ENCODE results near the gene SZT2. TPM values are rescaled to one million over a fixed set of nuclear protein-coding genes. Genes with fewer than 3 reads are reported as not detected.
"Not testable (repeated sequence)": the region's sequence is repeated elsewhere in the genome, so short reads cannot be mapped to it uniquely, and the experiment has no call there.

Gene SZT2
- total RNA-seq, 3 donors from 2014 or later (not counting 1 experiment from before 2014, with no cell fraction given), result 103 to 128 (median 123) TPM

- Histone ChIP-seq H3K27me3 (ENCODE audit: control insufficient read depth, insufficient read depth, low read length) (no peaks in the 10 kb centered on the region), H3K4me1 (ENCODE audit: control insufficient read depth, insufficient read depth, low read length) (peaks cover 32% of the 10 kb centered on the region), H3K9me3 (ENCODE audit: control insufficient read depth, insufficient read depth, low read length) (no peaks in the 10 kb centered on the region), H3K27ac (ENCODE audit: low read length) (peak overlapping the region; percentile 80), H3K4me3 (ENCODE audit: low read length) (peak overlapping the region; percentile 88), H3K36me3 (ENCODE audit: control insufficient read depth, insufficient read depth, low read length) (peaks cover 31% of the 10 kb centered on the region)
- peak; percentile 42 to 63 (median 55) for ATAC-seq
- TF ChIP-seq, protein P1, sequence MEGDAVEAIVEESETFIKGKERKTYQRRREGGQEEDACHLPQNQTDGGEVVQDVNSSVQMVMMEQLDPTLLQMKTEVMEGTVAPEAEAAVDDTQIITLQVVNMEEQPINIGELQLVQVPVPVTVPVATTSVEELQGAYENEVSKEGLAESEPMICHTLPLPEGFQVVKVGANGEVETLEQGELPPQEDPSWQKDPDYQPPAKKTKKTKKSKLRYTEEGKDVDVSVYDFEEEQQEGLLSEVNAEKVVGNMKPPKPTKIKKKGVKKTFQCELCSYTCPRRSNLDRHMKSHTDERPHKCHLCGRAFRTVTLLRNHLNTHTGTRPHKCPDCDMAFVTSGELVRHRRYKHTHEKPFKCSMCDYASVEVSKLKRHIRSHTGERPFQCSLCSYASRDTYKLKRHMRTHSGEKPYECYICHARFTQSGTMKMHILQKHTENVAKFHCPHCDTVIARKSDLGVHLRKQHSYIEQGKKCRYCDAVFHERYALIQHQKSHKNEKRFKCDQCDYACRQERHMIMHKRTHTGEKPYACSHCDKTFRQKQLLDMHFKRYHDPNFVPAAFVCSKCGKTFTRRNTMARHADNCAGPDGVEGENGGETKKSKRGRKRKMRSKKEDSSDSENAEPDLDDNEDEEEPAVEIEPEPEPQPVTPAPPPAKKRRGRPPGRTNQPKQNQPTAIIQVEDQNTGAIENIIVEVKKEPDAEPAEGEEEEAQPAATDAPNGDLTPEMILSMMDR (IDR thresholded peaks at IDR 0.05), result no peak
- Mint-ChIP-seq H3K9me3 (no peaks in the 10 kb centered on the region), H3K36me3 (no peaks in the 10 kb centered on the region), H3K27ac (peak overlapping the region; percentile 90 to 94), H3K4me1 (peaks cover 35 to 53% of the 10 kb centered on the region in 2 donors), H3K27me3 (ENCODE audit: low read depth in 2 of 2) (no peaks in the 10 kb centered on the region), H3K4me3 (peak overlapping the region; percentile 96)
- under 1% methylated on average over 48 of the region's 48 CpGs for WGBS (ENCODE audit: insufficient coverage)
- intact Hi-C loops (cut with micrococcal nuclease), result loop anchor here (1.0 kb wide), 1 partner anchor 22 kb away; the partner anchor contains the start of genes MED8 and SZT2
- peak; percentile 34 to 62 for DNase-seq
Measured at GRCh38 chr1:43367026-43367903, 22.4 kb upstream of the SZT2 start.

DNA sequence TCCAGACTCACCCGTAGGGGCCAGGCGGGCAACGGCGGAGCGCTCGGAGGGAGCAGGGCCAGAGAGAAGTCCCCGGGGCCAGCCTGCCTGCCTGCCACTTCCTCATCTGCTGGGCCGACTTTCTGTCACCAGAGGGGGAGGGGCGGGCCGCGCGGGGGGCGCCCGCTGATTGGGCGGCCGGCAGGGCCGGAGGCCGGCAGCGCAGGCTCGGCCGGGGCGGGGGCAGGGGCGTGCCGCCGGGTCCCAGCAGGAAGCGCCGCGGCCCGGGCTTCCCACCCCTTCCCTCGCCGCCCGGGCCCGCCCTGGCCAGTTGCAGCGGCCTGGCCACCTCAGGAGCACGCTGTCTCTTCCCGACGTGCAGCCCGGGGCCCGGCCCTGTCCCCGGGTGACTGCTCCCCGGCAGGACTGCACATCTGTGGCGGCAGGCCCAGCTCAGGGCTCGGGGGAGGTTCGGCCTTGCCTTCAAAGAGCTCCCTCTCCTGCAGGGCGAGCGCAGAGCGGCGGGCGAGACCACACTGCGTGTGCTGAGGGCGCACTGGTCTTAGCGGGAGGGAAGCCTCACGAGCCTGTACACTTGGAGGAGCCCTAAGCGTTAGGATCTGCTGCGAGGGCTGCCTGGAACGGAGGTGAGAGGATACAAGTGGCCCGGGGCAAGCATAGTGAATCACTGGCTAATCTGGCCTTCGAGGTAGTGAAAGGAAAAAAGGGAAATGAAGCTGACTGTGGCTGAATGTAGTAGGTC lies 21.6 kb upstream of the SZT2 start, which contains the start of gene ELOVL1:
Gene ELOVL1, minus strand, starts transcription at position 108 of the 742 bp plus-strand sequence. CDS start 2,402 bp downstream, outside the sequence.
- Histone ChIP-seq H3K9me3 (ENCODE audit: control insufficient read depth, insufficient read depth, low read length) (no peaks in the 10 kb centered on the region), H3K4me3 (ENCODE audit: low read length) (peak within 1 kb of the TSS; percentile 88), H3K27ac (ENCODE audit: low read length) (peak within 1 kb of the TSS; percentile 80), H3K27me3 (ENCODE audit: control insufficient read depth, insufficient read depth, low read length) (no peaks in the 10 kb centered on the region), H3K4me1 (ENCODE audit: control insufficient read depth, insufficient read depth, low read length) (peaks cover 32% of the 10 kb centered on the region), H3K36me3 (ENCODE audit: control insufficient read depth, insufficient read depth, low read length) (peaks cover 25% of the 10 kb centered on the region)
- Mint-ChIP-seq H3K4me1 (peaks cover 35 to 53% of the 10 kb centered on the region in 2 donors), H3K9me3 (no peaks in the 10 kb centered on the region), H3K36me3 (no peaks in the 10 kb centered on the region), H3K27me3 (ENCODE audit: low read depth in 2 of 2) (no peaks in the 10 kb centered on the region), H3K4me3 (peak within 1 kb of the TSS; percentile 96), H3K27ac (peak within 1 kb of the TSS; percentile 90 to 94)
- intact Hi-C loops (cut with micrococcal nuclease), result loop anchor here (1.0 kb wide), 2 partner anchors 10 to 21 kb away; partner anchors contain the start of genes CDC20, MED8 and SZT2
- TF ChIP-seq, protein P1 (IDR thresholded peaks at IDR 0.05), result no peak
- under 1% methylated on average over 58 of the region's 58 CpGs for WGBS (ENCODE audit: insufficient coverage)
- ATAC-seq, result peak; percentile 87 to 95 (median 90)
- peak; percentile 85 to 87 for DNase-seq

- peaks cover 30% of the 10 kb centered on the region for H3K4me1 ChIP-seq (ENCODE audit: control insufficient read depth, insufficient read depth, low read length)
- H3K27ac Mint-ChIP-seq, result peak overlapping the region; percentile 90 to 94
- no peaks in the 10 kb centered on the region for H3K27me3 Mint-ChIP-seq (ENCODE audit: low read depth in 2 of 2)
- no peaks in the 10 kb centered on the region for H3K9me3 Mint-ChIP-seq
- H3K4me3 Mint-ChIP-seq, result peak overlapping the region; percentile 96
- H3K36me3 ChIP-seq (ENCODE audit: control insufficient read depth, insufficient read depth, low read length), result peaks cover 19% of the 10 kb centered on the region
- intact Hi-C loops (cut with micrococcal nuclease), result loop anchor here (1.0 kb wide), 1 partner anchor 10 kb away; the partner anchor contains the start of gene CDC20
- H3K4me3 ChIP-seq (ENCODE audit: low read length), result peak overlapping the region; percentile 88
- TF ChIP-seq, protein P1 (IDR thresholded peaks at IDR 0.05), result no peak
- no peaks in the 10 kb centered on the region for H3K36me3 Mint-ChIP-seq
- ATAC-seq (no peak), DNase-seq (no peak)
- 7% methylated on average over 5 of the region's 6 CpGs for WGBS (ENCODE audit: insufficient coverage)
- H3K27ac ChIP-seq (ENCODE audit: low read length), result peak overlapping the region; percentile 79
- no peaks in the 10 kb centered on the region for H3K9me3 ChIP-seq (ENCODE audit: control insufficient read depth, insufficient read depth, low read length)
- H3K4me1 Mint-ChIP-seq, result peaks cover 35 to 53% of the 10 kb centered on the region in 2 donors
- H3K27me3 ChIP-seq (ENCODE audit: control insufficient read depth, insufficient read depth, low read length), result no peaks in the 10 kb centered on the region
Measured at GRCh38 chr1:43368646-43369020, 21.1 kb upstream of the SZT2 start.

DNA sequence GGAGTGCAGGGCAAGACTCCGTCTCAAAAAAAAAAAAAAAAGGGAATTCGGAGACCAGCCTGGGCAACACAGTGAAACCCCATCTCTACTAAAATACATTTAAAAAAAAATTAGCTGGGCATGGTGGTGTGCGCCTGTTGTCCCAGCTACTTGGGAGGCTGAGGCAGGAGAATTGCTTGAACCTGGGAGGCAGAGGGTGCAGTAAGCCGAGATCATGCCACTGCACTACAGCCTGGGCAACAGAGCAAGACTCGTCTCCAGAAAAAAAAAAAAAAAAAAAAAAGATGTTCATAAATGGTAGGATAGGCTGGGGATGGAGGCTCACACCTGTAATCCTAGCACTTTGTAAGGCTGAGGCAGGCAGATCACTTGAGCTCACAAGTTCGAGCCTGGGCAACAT lies 19.9 kb upstream of the SZT2 start:
- H3K36me3 ChIP-seq (ENCODE audit: control insufficient read depth, insufficient read depth, low read length); H3K27ac Mint-ChIP-seq; intact Hi-C loops (cut with micrococcal nuclease); H3K9me3 ChIP-seq (ENCODE audit: control insufficient read depth, insufficient read depth, low read length); H3K9me3 Mint-ChIP-seq; H3K27me3 ChIP-seq (ENCODE audit: control insufficient read depth, insufficient read depth, low read length); H3K36me3 Mint-ChIP-seq; DNase-seq; H3K4me3 Mint-ChIP-seq; ATAC-seq; H3K27ac ChIP-seq (ENCODE audit: low read length); H3K27me3 Mint-ChIP-seq (ENCODE audit: low read depth in 2 of 2); H3K4me3 ChIP-seq (ENCODE audit: low read length): not testable (repeated sequence)
- WGBS (ENCODE audit: insufficient coverage), result 99% methylated on average over 4 of the region's 6 CpGs
- peaks cover 30 to 42% of the 10 kb centered on the region in 2 donors for H3K4me1 Mint-ChIP-seq
- H3K4me1 ChIP-seq (ENCODE audit: control insufficient read depth, insufficient read depth, low read length), result peaks cover 28% of the 10 kb centered on the region
